SK-N-SH (cell line): Measurements from ENCODE around the gene DIS3L2. TPM values are rescaled to one million over a fixed set of nuclear protein-coding genes. Genes with fewer than 3 reads are reported as not detected.

ENCODE experiments used
- CTCF ChIA-PET: fragments of 300-600, 350-600 bp; formaldehyde crosslinking; extraction: SDS; loops from one replicate; lab custom pipeline; 2021; lab: Yijun Ruan, JAX
- POLR2A ChIA-PET: fragments of 350-600 bp; sonication (Branson Sonifier 250); formaldehyde crosslinking; extraction: SDS; loops from one replicate; lab custom pipeline; 2020; ENCODE audit warnings: antibody characterized with exemption, inconsistent platforms; lab: Yijun Ruan, JAX
- DNase-seq: peaks from one replicate; pipeline ENCODE4 v3.0.0; 2012
- H2AFZ ChIP-seq: fragments of 200-600 bp; sonication (generic); 2 replicates; pipeline ENCODE4 v1.8.1; 2016; ENCODE audit warnings: antibody characterized with exemption, mild to moderate bottlenecking, low read depth
- H3F3A ChIP-seq: fragments of 200-600 bp; sonication (generic); replicated peaks from 2 replicates; pipeline ENCODE3; 2016; ENCODE audit warnings: antibody characterized with exemption, mild to moderate bottlenecking; ENCODE audit not compliant: insufficient read depth
- H3K27ac ChIP-seq, 2 experiments: fragments of 200-500 bp in 1 of 2; fragments of 200-600 bp in 1 of 2; sonication (Bioruptor generic) in 1 of 2; sonication (generic), shearing (Covaris generic) in 1 of 2; 2 replicates each; pipeline versions ENCODE4 v1.5.1 to v1.6.1; 2014 to 2016; ENCODE audit warnings: low read depth in 2 of 2, inconsistent platforms in 1 of 2, low read length in 1 of 2, mild to moderate bottlenecking in 1 of 2, mixed read lengths in 1 of 2
- H3K27me3 ChIP-seq: fragments of 200-600 bp; sonication (generic), shearing (Covaris generic); 2 replicates; pipeline ENCODE4 v1.6.1; 2016; ENCODE audit warnings: mixed run types; ENCODE audit not compliant: insufficient read depth
- H3K36me3 ChIP-seq, 2 experiments: fragments of 200-500 bp in 1 of 2; fragments of 200-600 bp in 1 of 2; sonication (Bioruptor generic) in 1 of 2; sonication (generic) in 1 of 2; replicated peaks in 1 of 2; 2 replicates each; pipeline versions ENCODE3 to v1.5.1; 2014 to 2016; ENCODE audit warnings: low read length in 1 of 2, mild to moderate bottlenecking in 1 of 2; ENCODE audit not compliant: insufficient read depth in 2 of 2, control insufficient read depth in 1 of 2
- H3K4me1 ChIP-seq, 2 experiments: fragments of 200-500 bp in 1 of 2; fragments of 200-600 bp in 1 of 2; sonication (Bioruptor generic) in 1 of 2; sonication (generic), shearing (Covaris generic) in 1 of 2; 2 replicates each; pipeline versions ENCODE4 v1.5.1 to v1.6.1; 2014 to 2016; ENCODE audit warnings: low read depth in 1 of 2, low read length in 1 of 2, mixed run types in 1 of 2; ENCODE audit not compliant: insufficient read depth in 2 of 2, control insufficient read depth in 1 of 2
- H3K4me2 ChIP-seq: fragments of 200-600 bp; sonication (generic), shearing (Covaris generic); 2 replicates; pipeline ENCODE4 v1.6.1; 2017; ENCODE audit warnings: mixed run types
- H3K4me3 ChIP-seq, 2 experiments: fragments of 200-500 bp in 1 of 2; fragments of 200-600 bp in 1 of 2; sonication (Bioruptor generic) in 1 of 2; sonication (generic), shearing (Covaris generic) in 1 of 2; 2 replicates each; pipeline versions ENCODE4 v1.5.1 to v1.8.1; 2014 to 2016; ENCODE audit warnings: low read depth in 2 of 2, inconsistent platforms in 1 of 2, low read length in 1 of 2, mild to moderate bottlenecking in 1 of 2, mixed read lengths in 1 of 2, moderate library complexity in 1 of 2
- H3K79me2 ChIP-seq: fragments of 200-600 bp; sonication (generic); 2 replicates; pipeline ENCODE4 v1.8.1; 2017; ENCODE audit warnings: mild to moderate bottlenecking; ENCODE audit not compliant: insufficient read depth
- H3K9ac ChIP-seq: fragments of 200-600 bp; sonication (generic); 2 replicates; pipeline ENCODE4 v1.6.1; 2017; ENCODE audit warnings: mixed run types
- H3K9me2 ChIP-seq: fragments of 200-600 bp; sonication (generic); 2 replicates; pipeline ENCODE4 v1.6.1; 2017; ENCODE audit warnings: mixed run types
- H3K9me3 ChIP-seq: fragments of 200-600 bp; sonication (generic); 2 replicates; pipeline ENCODE4 v1.6.1; 2017; ENCODE audit warnings: mixed run types, mild to moderate bottlenecking, moderate library complexity
- H4K20me1 ChIP-seq: fragments of 200-600 bp; sonication (generic); 2 replicates; pipeline ENCODE4 v1.6.1; 2017; ENCODE audit warnings: mild to moderate bottlenecking, mixed run types; ENCODE audit not compliant: insufficient read depth
- CHD2 ChIP-seq: fragments of 150-350 bp; IDR thresholded peaks from 2 replicates; pipeline ENCODE4 v1.6.1; 2018; ENCODE audit warnings: low read length; ENCODE audit not compliant: partially characterized antibody
- EZH2phosphoT487 ChIP-seq: fragments of 200-600 bp; sonication (generic); IDR thresholded peaks from 2 replicates; pipeline ENCODE4 v1.6.1; 2017; ENCODE audit warnings: low read depth, mixed run types, mild to moderate bottlenecking, antibody characterized with exemption, moderate library complexity, borderline replicate concordance
- FOSL2 ChIP-seq: IDR thresholded peaks from 2 replicates; pipeline ENCODE4 v1.4.0; 2012; ENCODE audit warnings: low read depth, mild to moderate bottlenecking, moderate library complexity, borderline replicate concordance
- FOXJ3 ChIP-seq: sonication (generic); formaldehyde crosslinking; IDR thresholded peaks from 2 replicates; pipeline ENCODE4 v1.5.1; 2020; ENCODE audit warnings: mild to moderate bottlenecking, missing genetic modification reagents
- GABPA ChIP-seq: IDR thresholded peaks from 2 replicates; pipeline ENCODE4 v1.4.0; 2012; ENCODE audit warnings: low read depth, mild to moderate bottlenecking
- MAX ChIP-seq: IDR thresholded peaks from 2 replicates; pipeline ENCODE4 v1.4.0; 2012; ENCODE audit warnings: low read depth
- MEF2A ChIP-seq: IDR thresholded peaks from 2 replicates; pipeline ENCODE4 v1.4.0; 2012; ENCODE audit warnings: low read depth, borderline replicate concordance
- NFIC ChIP-seq: IDR thresholded peaks from 2 replicates; pipeline ENCODE4 v1.4.0; 2012; ENCODE audit warnings: borderline replicate concordance
- NRF1 ChIP-seq: IDR thresholded peaks from 2 replicates; pipeline ENCODE4 v1.6.1; 2012; ENCODE audit warnings: low read depth, mild to moderate bottlenecking, low read length
- REST ChIP-seq: IDR thresholded peaks from 2 replicates; pipeline ENCODE4 v1.6.1; 2012; ENCODE audit warnings: mild to moderate bottlenecking, low read depth, low read length, moderate library complexity
- RXRA ChIP-seq: IDR thresholded peaks from 2 replicates; pipeline ENCODE4 v1.4.0; 2012; ENCODE audit warnings: low read depth, mild to moderate bottlenecking, borderline replicate concordance
- SMC3 ChIP-seq: IDR thresholded peaks from 2 replicates; pipeline ENCODE4 v1.6.1; 2012; ENCODE audit warnings: low read depth, low read length, improper control_type of control experiment
- USF2 ChIP-seq: fragments of 150-350 bp; IDR thresholded peaks from 2 replicates; pipeline ENCODE4 v1.6.1; 2017; ENCODE audit warnings: antibody characterized with exemption, low read length, low read depth, borderline replicate concordance
- YY1 ChIP-seq: IDR thresholded peaks from 2 replicates; pipeline ENCODE4 v1.4.0; 2012; ENCODE audit warnings: low read depth, mild to moderate bottlenecking
- WGBS: methylation state at CpG from one replicate; pipeline ENCODE4 v1.1.6; 2017; ENCODE audit warnings: low lambda C conversion rate; 5-methylcytosine and 5-hydroxymethylcytosine counted together
- polyA plus RNA-seq, 3 experiments: library from polyadenylated mRNA; depleted of rRNA; stranded (reverse); fragments of >200 nt; gene quantifications; 2 replicates each; pipeline ENCODE4 v1.2.3, GENCODE V29; 2012
- TF ChIP-seq, protein P1 (sequence below): IDR thresholded peaks from 2 replicates; pipeline ENCODE4 v1.4.0; 2012; ENCODE audit warnings: low read depth, borderline replicate concordance
- TF ChIP-seq, protein P2 (sequence below): IDR thresholded peaks from 2 replicates; pipeline ENCODE4; 2012
- TF ChIP-seq, protein P3 (sequence below): fragments of 200-600 bp; sonication (generic); IDR thresholded peaks from 2 replicates; pipeline ENCODE4 v1.6.1; 2017; ENCODE audit warnings: antibody characterized with exemption, mild to moderate bottlenecking, moderate library complexity

The DIS3L2 gene
- polyA plus RNA-seq, 1 of the 3 experiments (the other 2 are of a cell fraction) = 17.9 TPM

GRCh38 chr2:232328516-232329460 is 367.3 kb downstream of the DIS3L2 start:
- peaks cover 0 to 6% of the 10 kb centered on the region in 2 experiments; a peak in 1 of 4 replicates for H3K4me1 ChIP-seq
- H3K27ac ChIP-seq = no peak overlapping the region
- no peak overlapping the region for H2AFZ ChIP-seq
- DNase-seq = no peak
- no peaks in the 10 kb centered on the region for H3K27me3 ChIP-seq
- no peaks in the 10 kb centered on the region for H3K9me2 ChIP-seq
- H3F3A ChIP-seq = no peaks in the 10 kb centered on the region
- POLR2A ChIA-PET = no interaction called here
- TF ChIP-seq NRF1 = no peak
- no peak for TF ChIP-seq NFIC
- TF ChIP-seq, all 33 proteins: peak for 0
- no peaks in the 10 kb centered on the region for H3K9me3 ChIP-seq
- no peaks in the 10 kb centered on the region for H3K36me3 ChIP-seq
- 97% methylated on average over 5 of the region's 14 CpGs for WGBS
- H3K4me2 ChIP-seq = no peak overlapping the region
- H4K20me1 ChIP-seq = peaks cover 21% of the 10 kb centered on the region
- no peak overlapping the region for H3K9ac ChIP-seq
- H3K79me2 ChIP-seq = no peaks in the 10 kb centered on the region
- no peak overlapping the region for H3K4me3 ChIP-seq
- CTCF ChIA-PET = interaction anchor here (1.4 to 13.4 kb wide), 7 partner anchors 7 to 428 kb away, joined by 6 to 214 read pairs (median 9); partner anchors contain the start of gene NPPC

- 97% methylated on average over 9 of the region's 15 CpGs for WGBS
- Histone ChIP-seq H4K20me1 (peaks cover 21% of the 10 kb centered on the region), H3K27me3 (no peaks in the 10 kb centered on the region), H3K36me3 (no peaks in the 10 kb centered on the region), H3F3A (no peaks in the 10 kb centered on the region), H3K9me2 (no peaks in the 10 kb centered on the region), H3K9me3 (no peaks in the 10 kb centered on the region), H3K27ac (no peak overlapping the region), H3K4me3 (no peak overlapping the region), H3K4me1 (peaks cover 0 to 4% of the 10 kb centered on the region in 2 experiments; a peak in 1 of 4 replicates), H3K4me2 (no peak overlapping the region), H3K9ac (no peak overlapping the region), H2AFZ (no peak overlapping the region), H3K79me2 (no peaks in the 10 kb centered on the region)
- POLR2A ChIA-PET = no interaction called here
- CTCF ChIA-PET = interaction anchor here (4.4 to 13.4 kb wide), 2 partner anchors 405 to 422 kb away, joined by 39 to 214 read pairs; partner anchors contain the start of gene NPPC
- DNase-seq = no peak
- TF ChIP-seq FOSL2 (no peak), GABPA (no peak), SMC3 (no peak), MEF2A (no peak), USF2 (no peak), REST (no peak), RXRA (no peak), MAX (no peak), YY1 (no peak), CHD2 (no peak), EZH2phosphoT487 (no peak), FOXJ3 (CRISPR knock-in tag) (no peak)
- TF ChIP-seq, protein P1, sequence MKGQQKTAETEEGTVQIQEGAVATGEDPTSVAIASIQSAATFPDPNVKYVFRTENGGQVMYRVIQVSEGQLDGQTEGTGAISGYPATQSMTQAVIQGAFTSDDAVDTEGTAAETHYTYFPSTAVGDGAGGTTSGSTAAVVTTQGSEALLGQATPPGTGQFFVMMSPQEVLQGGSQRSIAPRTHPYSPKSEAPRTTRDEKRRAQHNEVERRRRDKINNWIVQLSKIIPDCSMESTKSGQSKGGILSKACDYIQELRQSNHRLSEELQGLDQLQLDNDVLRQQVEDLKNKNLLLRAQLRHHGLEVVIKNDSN = no peak
- TF ChIP-seq, protein P2, sequence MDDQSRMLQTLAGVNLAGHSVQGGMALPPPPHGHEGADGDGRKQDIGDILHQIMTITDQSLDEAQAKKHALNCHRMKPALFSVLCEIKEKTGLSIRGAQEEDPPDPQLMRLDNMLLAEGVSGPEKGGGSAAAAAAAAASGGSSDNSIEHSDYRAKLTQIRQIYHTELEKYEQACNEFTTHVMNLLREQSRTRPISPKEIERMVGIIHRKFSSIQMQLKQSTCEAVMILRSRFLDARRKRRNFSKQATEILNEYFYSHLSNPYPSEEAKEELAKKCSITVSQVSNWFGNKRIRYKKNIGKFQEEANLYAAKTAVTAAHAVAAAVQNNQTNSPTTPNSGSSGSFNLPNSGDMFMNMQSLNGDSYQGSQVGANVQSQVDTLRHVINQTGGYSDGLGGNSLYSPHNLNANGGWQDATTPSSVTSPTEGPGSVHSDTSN = no peak
- TF ChIP-seq, protein P3, sequence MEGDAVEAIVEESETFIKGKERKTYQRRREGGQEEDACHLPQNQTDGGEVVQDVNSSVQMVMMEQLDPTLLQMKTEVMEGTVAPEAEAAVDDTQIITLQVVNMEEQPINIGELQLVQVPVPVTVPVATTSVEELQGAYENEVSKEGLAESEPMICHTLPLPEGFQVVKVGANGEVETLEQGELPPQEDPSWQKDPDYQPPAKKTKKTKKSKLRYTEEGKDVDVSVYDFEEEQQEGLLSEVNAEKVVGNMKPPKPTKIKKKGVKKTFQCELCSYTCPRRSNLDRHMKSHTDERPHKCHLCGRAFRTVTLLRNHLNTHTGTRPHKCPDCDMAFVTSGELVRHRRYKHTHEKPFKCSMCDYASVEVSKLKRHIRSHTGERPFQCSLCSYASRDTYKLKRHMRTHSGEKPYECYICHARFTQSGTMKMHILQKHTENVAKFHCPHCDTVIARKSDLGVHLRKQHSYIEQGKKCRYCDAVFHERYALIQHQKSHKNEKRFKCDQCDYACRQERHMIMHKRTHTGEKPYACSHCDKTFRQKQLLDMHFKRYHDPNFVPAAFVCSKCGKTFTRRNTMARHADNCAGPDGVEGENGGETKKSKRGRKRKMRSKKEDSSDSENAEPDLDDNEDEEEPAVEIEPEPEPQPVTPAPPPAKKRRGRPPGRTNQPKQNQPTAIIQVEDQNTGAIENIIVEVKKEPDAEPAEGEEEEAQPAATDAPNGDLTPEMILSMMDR = no peak
These were observed 368.2 kb downstream of the DIS3L2 start for GRCh38 chr2:232329716-232330067.
